CD4-positive, CD25-positive, alpha-beta regulatory T cell (primary cell): ENCODE measurements around the gene GRAMD4. TPM values are rescaled to one million over a fixed set of nuclear protein-coding genes. Genes with fewer than 3 reads are reported as not detected.
A peak's percentile ranks its signal among the peaks of the same experiment; 100 is the strongest.

Source experiments
- ATAC-seq, 2 donors: fragments of 150-1000 bp; cut with Tn5 transposase; one replicate each; pipeline ENCODE4 v1.10.0; 2021; ENCODE audit warnings: low read depth in 2 of 2, moderate number of reproducible peaks in 2 of 2, moderate library complexity in 1 of 2
- DNase-seq, 3 donors: peaks; one replicate each; pipeline versions ENCODE4 v3.0.0 to v3.0.0-alpha.2; 2012 to 2022; ENCODE audit warnings: mixed read lengths in 1 of 3
- H3K27ac ChIP-seq: one replicate; pipeline ENCODE4 v1.7.0; 2013; ENCODE audit warnings: mild to moderate bottlenecking, low read length; ENCODE audit not compliant: insufficient read depth, poor library complexity, severe bottlenecking
- H3K27me3 ChIP-seq: one replicate; pipeline ENCODE4 v1.7.0; 2013; ENCODE audit warnings: low read length; ENCODE audit not compliant: control insufficient read depth, insufficient read depth
- H3K36me3 ChIP-seq: one replicate; pipeline ENCODE4 v1.7.0; 2013; ENCODE audit warnings: mild to moderate bottlenecking, low read length, moderate library complexity; ENCODE audit not compliant: control insufficient read depth, insufficient read depth
- H3K4me1 ChIP-seq: 2 replicates; pipeline ENCODE4 v1.7.0; 2013; ENCODE audit warnings: mild to moderate bottlenecking, low read length; ENCODE audit not compliant: insufficient read depth, control insufficient read depth, poor library complexity, severe bottlenecking
- H3K4me3 ChIP-seq: one replicate; pipeline ENCODE4 v1.7.0; 2013; ENCODE audit warnings: low read depth, mild to moderate bottlenecking, low read length, moderate library complexity
- H3K9me3 ChIP-seq, 2 experiments: 1 replicate in 1 of 2; 2 replicates in 1 of 2; pipeline ENCODE4 v1.7.0; 2013; ENCODE audit warnings: low read length in 2 of 2, mild to moderate bottlenecking in 1 of 2, moderate library complexity in 1 of 2; ENCODE audit not compliant: control insufficient read depth in 2 of 2
- H3K27ac Mint-ChIP-seq, 3 donors: one replicate each; pipeline ENCODE4 v1.8.0; 2020 to 2022; ENCODE audit warnings: mild to moderate bottlenecking in 3 of 3, mixed read lengths in 3 of 3, moderate library complexity in 2 of 3
- H3K27me3 Mint-ChIP-seq: one replicate; pipeline ENCODE4 v1.8.0; 2022; ENCODE audit warnings: mild to moderate bottlenecking, mixed read lengths
- H3K36me3 Mint-ChIP-seq: one replicate; pipeline ENCODE4 v1.8.0; 2020; ENCODE audit warnings: mixed read lengths
- H3K4me1 Mint-ChIP-seq, 4 donors: one replicate each; pipeline ENCODE4 v1.8.0; 2020 to 2022; ENCODE audit warnings: mixed read lengths in 4 of 4, mild to moderate bottlenecking in 1 of 4
- H3K4me3 Mint-ChIP-seq, 4 donors: one replicate each; pipeline ENCODE4 v1.8.0; 2020 to 2022; ENCODE audit warnings: mild to moderate bottlenecking in 4 of 4, mixed read lengths in 4 of 4, moderate library complexity in 3 of 4
- H3K9me3 Mint-ChIP-seq, 7 donors: one replicate each; pipeline ENCODE4 v1.8.0; 2020 to 2022; ENCODE audit warnings: mixed read lengths in 7 of 7, mild to moderate bottlenecking in 3 of 7, moderate library complexity in 2 of 7
- polyA plus RNA-seq, 4 donors: library from polyadenylated mRNA; unstranded; fragments of 300-500 nt; fragmentation: Illumina TruSeq; gene quantifications; one replicate each; pipeline ENCODE4 v1.2.3, GENCODE V29; 2021
- total RNA-seq: library from RNA; stranded (reverse); gene quantifications from one replicate; pipeline ENCODE4 v1.2.3, GENCODE V29; 2022

Gene GRAMD4
- total and polyA plus RNA-seq, 5 donors from 2014 or later: 7.0 to 43.6 (median 7.5) TPM

DNA sequence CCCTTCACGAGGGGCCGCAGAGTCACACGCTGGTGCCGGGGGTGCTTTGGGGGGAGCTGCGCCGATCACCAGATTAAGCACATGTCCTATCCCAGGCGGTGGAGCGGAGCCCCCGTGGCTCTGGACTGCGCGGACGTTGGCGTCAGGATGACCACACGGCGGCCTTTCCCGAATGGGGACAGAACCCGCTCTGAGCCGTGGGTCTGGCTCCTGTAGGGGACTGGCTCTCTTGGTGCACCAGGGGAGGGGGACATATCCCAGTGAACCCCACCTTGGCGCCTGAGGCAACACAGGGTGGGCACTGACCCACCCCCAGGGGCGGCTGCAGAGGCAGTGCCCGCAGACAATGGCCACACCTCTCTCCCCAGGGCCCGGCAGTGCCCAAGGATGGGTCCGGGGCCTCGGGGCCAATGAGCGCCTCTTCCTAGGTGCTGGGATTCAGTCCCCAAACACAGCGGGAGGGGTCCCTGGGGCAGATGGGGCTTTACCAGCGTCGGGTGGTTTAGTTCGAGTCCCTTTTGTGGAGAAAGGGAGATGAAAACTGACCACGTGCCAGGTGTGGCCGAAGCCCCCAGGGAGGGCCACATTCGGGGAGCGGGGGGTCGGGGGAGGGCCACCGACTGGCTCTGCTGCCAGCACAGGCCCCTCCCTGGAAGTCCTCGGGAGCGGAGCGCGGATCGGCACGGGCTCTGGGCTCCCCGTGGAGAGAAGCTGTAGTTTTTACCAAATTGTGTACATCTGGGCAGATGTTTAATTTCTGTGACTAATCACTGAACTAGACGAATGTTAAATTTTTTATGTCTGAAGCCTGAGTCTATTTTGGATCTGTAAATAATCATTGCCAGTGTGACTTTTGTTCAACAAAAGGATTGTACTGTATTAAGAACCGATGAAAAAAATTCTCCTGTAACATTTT is 58.9 kb downstream of the GRAMD4 start:
- DNase-seq: no peak
- no peak overlapping the region for H3K27ac ChIP-seq
- H3K4me3 ChIP-seq: no peak overlapping the region
- no peaks in the 10 kb centered on the region for H3K27me3 ChIP-seq
- peaks cover 3% of the 10 kb centered on the region for H3K36me3 ChIP-seq
- Mint-ChIP-seq H3K27ac (peak overlapping the region in 2 of 3 donors; percentile 52 to 59), H3K9me3 (no peaks in the 10 kb centered on the region), H3K36me3 (no peaks in the 10 kb centered on the region), H3K4me3 (no peak overlapping the region), H3K27me3 (peaks cover 4% of the 10 kb centered on the region), H3K4me1 (peaks cover 3 to 27% (median 12%) of the 10 kb centered on the region in 4 donors)
- peaks cover 23% of the 10 kb centered on the region for H3K4me1 ChIP-seq
- ATAC-seq: no peak
- H3K9me3 ChIP-seq: no peaks in the 10 kb centered on the region

DNA sequence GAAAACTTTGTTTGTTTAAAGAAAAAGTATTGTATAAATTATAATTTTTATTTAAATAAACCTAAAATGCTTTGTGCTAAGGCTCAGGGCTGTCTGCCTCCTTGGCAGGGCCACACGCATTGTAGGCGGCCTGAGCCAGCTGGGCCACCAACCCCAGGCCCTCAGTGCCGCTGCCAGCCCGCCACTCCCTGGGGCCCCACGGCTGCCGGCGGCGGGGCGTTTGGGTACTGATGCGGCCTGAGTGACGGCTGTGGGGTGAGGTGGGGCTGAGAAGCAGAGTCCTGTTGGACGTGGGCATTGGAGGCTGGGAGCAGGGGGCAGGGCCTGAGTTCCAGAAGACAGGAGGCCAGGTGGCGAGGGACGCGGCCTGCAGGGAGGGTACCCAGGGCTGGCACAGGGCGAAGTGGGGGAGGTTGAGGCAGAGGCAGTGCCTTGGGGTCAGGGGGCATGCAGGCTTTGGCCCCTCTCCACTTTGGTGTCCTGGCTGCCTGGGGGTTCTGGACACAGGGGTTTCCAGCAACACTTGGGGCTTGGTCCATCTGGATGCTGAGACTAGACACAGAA is 59.6 kb downstream of the GRAMD4 start:
- Mint-ChIP-seq H3K9me3 (no peaks in the 10 kb centered on the region), H3K27me3 (peaks cover 4% of the 10 kb centered on the region), H3K27ac (no peak overlapping the region), H3K4me1 (peaks cover 0 to 27% (median 13%) of the 10 kb centered on the region in 4 donors), H3K36me3 (no peaks in the 10 kb centered on the region), H3K4me3 (no peak overlapping the region)
- ATAC-seq: no peak
- Histone ChIP-seq H3K4me3 (no peak overlapping the region), H3K36me3 (peaks cover 5% of the 10 kb centered on the region), H3K9me3 (no peaks in the 10 kb centered on the region), H3K27ac (no peak overlapping the region), H3K27me3 (no peaks in the 10 kb centered on the region), H3K4me1 (peaks cover 19% of the 10 kb centered on the region)
- no peak for DNase-seq

DNA sequence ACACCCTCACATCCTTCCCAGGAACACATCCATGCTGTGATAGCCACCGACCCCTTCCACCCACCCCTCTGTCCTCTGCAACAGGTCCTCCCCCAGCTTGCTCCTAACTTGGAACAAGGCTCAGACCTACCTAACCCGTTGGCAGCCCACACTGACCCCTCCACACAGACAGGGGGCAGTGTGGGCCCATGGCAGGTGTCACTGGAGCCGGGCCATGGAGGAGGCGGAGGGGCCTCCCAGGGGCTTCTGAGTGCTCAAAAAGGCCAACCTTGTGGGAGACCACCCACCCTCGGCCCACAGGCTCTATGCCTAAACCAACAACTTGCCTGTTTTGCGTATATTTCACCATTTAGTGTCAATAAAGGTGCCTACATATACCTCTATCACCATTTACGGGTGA is 60.8 kb downstream of the GRAMD4 start:
- no peaks in the 10 kb centered on the region for H3K27me3 ChIP-seq
- Mint-ChIP-seq H3K27ac (peak overlapping the region in 1 of 3 donors; percentile 41), H3K36me3 (peaks cover 4% of the 10 kb centered on the region), H3K27me3 (no peaks in the 10 kb centered on the region), H3K4me1 (peaks cover 6 to 27% (median 18%) of the 10 kb centered on the region in 4 donors), H3K4me3 (peak overlapping the region in 1 of 4 donors; percentile 58), H3K9me3 (no peaks in the 10 kb centered on the region)
- H3K4me1 ChIP-seq: peaks cover 14% of the 10 kb centered on the region
- no peaks in the 10 kb centered on the region for H3K9me3 ChIP-seq
- no peak overlapping the region for H3K27ac ChIP-seq
- H3K36me3 ChIP-seq: peaks cover 10% of the 10 kb centered on the region
- DNase-seq: peak in 1 of 3 donors; percentile 46
- no peak for ATAC-seq
- no peak overlapping the region for H3K4me3 ChIP-seq

DNA sequence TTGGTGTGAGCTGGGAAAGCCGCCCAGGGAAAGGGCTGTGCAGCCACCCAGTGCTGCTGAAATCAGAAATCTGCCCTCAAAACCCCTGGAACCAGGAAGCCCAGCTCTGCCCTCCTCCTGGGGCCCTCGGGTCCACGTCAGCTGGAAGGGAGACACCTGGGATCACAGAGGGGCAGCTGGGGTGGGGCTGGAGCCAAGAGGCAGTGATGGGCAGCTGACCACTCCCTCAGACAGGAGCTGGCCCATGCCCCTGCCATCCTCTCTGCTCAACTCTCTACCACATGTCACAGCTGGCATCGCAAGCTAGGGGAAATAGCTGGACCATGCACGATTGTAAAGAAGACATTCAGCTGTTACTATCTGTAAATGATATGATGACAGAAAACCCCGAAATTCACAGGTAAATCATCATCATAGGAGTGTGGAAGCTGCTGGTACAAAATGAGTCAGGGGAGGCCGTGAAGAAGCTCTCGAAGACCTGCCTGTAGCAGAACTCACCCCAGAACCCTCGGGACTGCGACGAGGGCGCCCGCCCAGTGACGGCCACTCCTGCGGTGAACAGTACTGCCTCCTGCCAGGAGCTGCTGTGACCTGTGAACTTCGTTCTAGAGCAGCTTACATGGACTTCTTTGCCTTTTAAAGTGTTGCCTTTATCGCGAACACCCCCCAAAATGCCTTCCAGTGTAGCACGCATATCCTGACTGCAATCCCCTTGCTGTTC is 62.0 kb downstream of the GRAMD4 start:
- Histone ChIP-seq H3K4me3 (no peak overlapping the region), H3K9me3 (no peaks in the 10 kb centered on the region), H3K27me3 (no peaks in the 10 kb centered on the region), H3K27ac (no peak overlapping the region), H3K36me3 (peaks cover 21% of the 10 kb centered on the region), H3K4me1 (peaks cover 12% of the 10 kb centered on the region)
- peaks cover 8% of the 10 kb centered on the region for H3K36me3 Mint-ChIP-seq
- H3K4me3 Mint-ChIP-seq: peak overlapping the region in 1 of 4 donors; percentile 61
- H3K9me3 Mint-ChIP-seq: no peaks in the 10 kb centered on the region
- no peak for DNase-seq
- no peaks in the 10 kb centered on the region for H3K27me3 Mint-ChIP-seq
- H3K27ac Mint-ChIP-seq: peak overlapping the region in 1 of 3 donors; percentile 69
- no peak for ATAC-seq
- peaks cover 7 to 29% (median 21%) of the 10 kb centered on the region in 4 donors for H3K4me1 Mint-ChIP-seq

GRCh38 chr22:46684706-46685105 is 64.5 kb downstream of the GRAMD4 start:
- Mint-ChIP-seq H3K4me1 (peaks cover 7 to 28% (median 20%) of the 10 kb centered on the region in 4 donors), H3K27ac (peak overlapping the region; percentile 35 to 74 (median 71)), H3K4me3 (no peak overlapping the region), H3K9me3 (no peaks in the 10 kb centered on the region), H3K36me3 (peaks cover 13% of the 10 kb centered on the region), H3K27me3 (no peaks in the 10 kb centered on the region)
- DNase-seq (no peak), ATAC-seq (no peak)
- no peak overlapping the region for H3K4me3 ChIP-seq
- H3K36me3 ChIP-seq: peaks cover 40% of the 10 kb centered on the region
- H3K4me1 ChIP-seq: peaks cover 12% of the 10 kb centered on the region
- peak overlapping the region; percentile 33 for H3K27ac ChIP-seq
- H3K27me3 ChIP-seq: no peaks in the 10 kb centered on the region
- H3K9me3 ChIP-seq: no peaks in the 10 kb centered on the region

- no peaks in the 10 kb centered on the region for H3K27me3 Mint-ChIP-seq
- H3K27ac ChIP-seq: no peak overlapping the region
- no peaks in the 10 kb centered on the region for H3K27me3 ChIP-seq
- DNase-seq (no peak), ATAC-seq (no peak)
- H3K27ac Mint-ChIP-seq: peak overlapping the region; percentile 65 to 88 (median 86)
- no peak overlapping the region for H3K4me3 ChIP-seq
- peaks cover 56% of the 10 kb centered on the region for H3K36me3 ChIP-seq
- peaks cover 12% of the 10 kb centered on the region for H3K4me1 ChIP-seq
- peaks cover 19% of the 10 kb centered on the region for H3K36me3 Mint-ChIP-seq
- H3K4me3 Mint-ChIP-seq: peak overlapping the region in 1 of 4 donors; percentile 40
- H3K9me3 Mint-ChIP-seq: no peaks in the 10 kb centered on the region
- no peaks in the 10 kb centered on the region for H3K9me3 ChIP-seq
- peaks cover 11 to 27% (median 20%) of the 10 kb centered on the region in 4 donors for H3K4me1 Mint-ChIP-seq
Measured at GRCh38 chr22:46686221-46687047, 66.2 kb downstream of the GRAMD4 start.

DNA sequence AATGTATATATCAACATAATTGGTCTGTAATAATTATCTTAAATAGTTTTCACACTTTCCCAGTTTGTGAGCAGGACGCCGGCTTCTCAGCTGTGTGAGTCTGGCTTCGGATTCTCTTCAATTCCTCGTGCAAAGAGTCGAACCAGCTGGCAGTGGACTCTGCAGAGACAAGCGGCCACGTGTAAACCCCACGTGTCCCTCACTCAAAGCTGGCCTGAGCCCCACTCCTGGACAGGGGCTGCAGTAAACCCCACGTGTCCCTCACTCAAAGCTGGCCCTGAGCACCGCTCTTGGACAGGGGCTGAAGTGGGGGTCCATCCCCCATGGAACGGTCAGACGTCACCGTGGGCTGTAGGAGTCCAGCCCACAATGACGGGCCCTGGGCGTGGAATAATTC is 66.9 kb downstream of the GRAMD4 start:
- no peak overlapping the region for H3K27ac ChIP-seq
- no peak overlapping the region for H3K4me3 ChIP-seq
- H3K27me3 ChIP-seq: no peaks in the 10 kb centered on the region
- H3K9me3 ChIP-seq: no peaks in the 10 kb centered on the region
- Mint-ChIP-seq H3K9me3 (no peaks in the 10 kb centered on the region), H3K27ac (no peak overlapping the region), H3K36me3 (peaks cover 19% of the 10 kb centered on the region), H3K27me3 (no peaks in the 10 kb centered on the region), H3K4me1 (peaks cover 11 to 26% (median 20%) of the 10 kb centered on the region in 4 donors), H3K4me3 (no peak overlapping the region)
- ATAC-seq (no peak), DNase-seq (no peak)
- peaks cover 61% of the 10 kb centered on the region for H3K36me3 ChIP-seq
- H3K4me1 ChIP-seq: peaks cover 12% of the 10 kb centered on the region
